Testis (tissue), 3 donors: ENCODE measurements around the gene MBP. TPM values are rescaled to one million over a fixed set of nuclear protein-coding genes. Genes with fewer than 3 reads are reported as not detected.

Experiments
- DNase-seq: peaks from one replicate; pipeline ENCODE4 v3.0.0-alpha.2; 2019
- H3K27ac ChIP-seq, 2 donors: fragments of 200-600 bp; sonication (generic); one replicate each; pipeline ENCODE4 v1.5.1; 2019
- H3K27me3 ChIP-seq: fragments of 200-600 bp; sonication (generic); one replicate; pipeline ENCODE4 v1.5.1; 2019
- H3K36me3 ChIP-seq: fragments of 200-600 bp; sonication (generic); one replicate; pipeline ENCODE4 v1.5.1; 2017; ENCODE audit warnings: low read depth; ENCODE audit errors: missing control alignments
- H3K4me1 ChIP-seq: fragments of 200-600 bp; sonication (generic); one replicate; pipeline ENCODE4 v1.5.1; 2019
- H3K4me3 ChIP-seq, 2 donors: fragments of 200-600 bp; sonication (generic); one replicate each; pipeline ENCODE4 v1.5.1; 2017 to 2019
- H3K9me3 ChIP-seq: fragments of 200-600 bp; sonication (generic); one replicate; pipeline ENCODE4 v1.5.1; 2017
- CTCF ChIP-seq, 3 experiments: fragments of 450-650 bp in 2 of 3; fragments of 200-600 bp in 1 of 3; sonication (generic) in 1 of 3; IDR thresholded peaks; one replicate each; pipeline ENCODE4 v1.5.1; 2016 to 2019; ENCODE audit warnings: antibody characterized with exemption in 3 of 3, mild to moderate bottlenecking in 2 of 3, moderate library complexity in 1 of 3
- POLR2A ChIP-seq: fragments of 450-650 bp; IDR thresholded peaks from one replicate; pipeline ENCODE4 v1.6.1; 2017; ENCODE audit warnings: antibody characterized with exemption, mild to moderate bottlenecking, moderate library complexity
- WGBS, 2 donors: methylation state at CpG; one replicate each; pipeline ENCODE4 v1.1.5; 2018; 5-methylcytosine and 5-hydroxymethylcytosine counted together
- intact Hi-C: fragments of 100-400 bp; cut with DNase I; formaldehyde crosslinking; loops from one replicate; pipeline ENCODE4 v1.15.1; 2023; ENCODE audit warnings: low total_unique reads
- polyA plus RNA-seq: library from polyadenylated mRNA; stranded (reverse); fragments of 350-450 nt; fragmentation: Illumina TruSeq; extraction: RNeasy Lipid Tissue Mini Kit (QIAGEN cat#74804); gene quantifications from one replicate; pipeline ENCODE4 v1.2.3, GENCODE V29; 2014; ENCODE audit warnings: low read depth, low replicate concordance; ENCODE audit not compliant: insufficient read depth
- total RNA-seq, 2 donors: library from RNA; depleted of rRNA; stranded (reverse); fragments of >200 nt; gene quantifications; one replicate each; pipeline ENCODE4 v1.2.3, GENCODE V29; 2016

Gene MBP
- total and polyA plus RNA-seq, 3 donors from 2014 or later = 15.4 to 20.3 (median 16.7) TPM

GRCh38 chr18:77140030-77140429 is 7.4 kb upstream of the MBP start:
- H3K4me3 ChIP-seq = no peak overlapping the region
- no peaks in the 10 kb centered on the region for H3K27me3 ChIP-seq
- H3K36me3 ChIP-seq = no peaks in the 10 kb centered on the region
- peaks cover 9% of the 10 kb centered on the region for H3K4me1 ChIP-seq
- H3K9me3 ChIP-seq = no peaks in the 10 kb centered on the region
- no peak overlapping the region for H3K27ac ChIP-seq
- intact Hi-C loops = no loop called here
- TF ChIP-seq CTCF (IDR thresholded peaks at IDR 0.05) = no peak
- TF ChIP-seq POLR2A = no peak
- 75 to 92% methylated on average over 5 of the region's 5 CpGs for WGBS, 2 donors
- no peak for DNase-seq

- 86 to 99% methylated on average over 5 of the region's 5 CpGs for WGBS, 2 donors
Measured at GRCh38 chr18:77139619-77140018, 7.0 kb upstream of the MBP start.

GRCh38 chr18:77138270-77138669 is 5.7 kb upstream of the MBP start:
- Histone ChIP-seq H3K36me3 (no peaks in the 10 kb centered on the region), H3K27ac (peak overlapping the region; percentile 33 to 36), H3K27me3 (no peaks in the 10 kb centered on the region), H3K9me3 (no peaks in the 10 kb centered on the region), H3K4me3 (no peak overlapping the region), H3K4me1 (peaks cover 18% of the 10 kb centered on the region)
- TF ChIP-seq POLR2A (no peak), CTCF (IDR thresholded peaks at IDR 0.05) (no peak)
- no peak for DNase-seq
- intact Hi-C loops = no loop called here
- 36 to 58% methylated on average over 10 of the region's 10 CpGs for WGBS, 2 donors

More at GRCh38 chr18:77139619-77140018, 7.0 kb upstream of the MBP start:
- DNase-seq = no peak
- Histone ChIP-seq H3K36me3 (no peaks in the 10 kb centered on the region), H3K4me1 (peaks cover 9% of the 10 kb centered on the region), H3K27me3 (no peaks in the 10 kb centered on the region), H3K4me3 (no peak overlapping the region), H3K27ac (no peak overlapping the region), H3K9me3 (no peaks in the 10 kb centered on the region)
- TF ChIP-seq CTCF (IDR thresholded peaks at IDR 0.05) (no peak), POLR2A (no peak)
- intact Hi-C loops = no loop called here

GRCh38 chr18:77137851-77138250 is 5.3 kb upstream of the MBP start:
- H3K36me3 ChIP-seq = no peaks in the 10 kb centered on the region
- no peaks in the 10 kb centered on the region for H3K27me3 ChIP-seq
- no peaks in the 10 kb centered on the region for H3K9me3 ChIP-seq
- DNase-seq = no peak
- intact Hi-C loops = no loop called here
- 47 to 54% methylated on average over 9 of the region's 9 CpGs for WGBS, 2 donors
- no peak overlapping the region for H3K4me3 ChIP-seq
- H3K27ac ChIP-seq = peak overlapping the region; percentile 33 to 36
- no peak for TF ChIP-seq CTCF (IDR thresholded peaks at IDR 0.05)
- no peak for TF ChIP-seq POLR2A
- H3K4me1 ChIP-seq = peaks cover 21% of the 10 kb centered on the region

GRCh38 chr18:77136871-77137665 is 4.5 kb upstream of the MBP start:
- no peak overlapping the region for H3K4me3 ChIP-seq
- peaks cover 21% of the 10 kb centered on the region for H3K4me1 ChIP-seq
- H3K36me3 ChIP-seq = no peaks in the 10 kb centered on the region
- 91 to 92% methylated on average over 12 to 15 of the region's 15 CpGs for WGBS, 2 donors
- H3K27ac ChIP-seq = no peak overlapping the region
- TF ChIP-seq CTCF (IDR thresholded peaks at IDR 0.05) (no peak), POLR2A (no peak)
- H3K9me3 ChIP-seq = no peaks in the 10 kb centered on the region
- intact Hi-C loops = no loop called here
- H3K27me3 ChIP-seq = no peaks in the 10 kb centered on the region
- DNase-seq = no peak
